HepG2 (cell line): ENCODE results near the gene RPL36. TPM values are rescaled to one million over a fixed set of nuclear protein-coding genes. Genes with fewer than 3 reads are reported as not detected.

Source experiments
- DNMT3B ChIP-seq: conservative IDR thresholded peaks from 2 replicates; pipeline ENCODE4 v1.6.1; 2016; ENCODE audit warnings: missing biosample characterization, control low read depth
- FOXP1 ChIP-seq, 2 experiments: fragments of 450-650 bp in 1 of 2; IDR thresholded peaks; 2 replicates each; pipeline ENCODE4 v1.6.1; 2017 to 2018; ENCODE audit warnings: antibody characterized with exemption in 1 of 2
- GABPA ChIP-seq, 2 experiments: IDR thresholded peaks; 2 replicates each; pipeline ENCODE4 v1.6.1; 2011 to 2016; ENCODE audit warnings: low read depth in 2 of 2, low read length in 1 of 2, missing biosample characterization in 1 of 2, missing genetic modification characterization in 1 of 2
- HDAC1 ChIP-seq: sonication (generic); formaldehyde crosslinking; IDR thresholded peaks from 2 replicates; pipeline ENCODE4 v1.5.1; 2020; ENCODE audit warnings: mild to moderate bottlenecking, missing genetic modification reagents
- HIVEP1 ChIP-seq: sonication (generic); formaldehyde crosslinking; IDR thresholded peaks from 2 replicates; pipeline ENCODE4 v1.4.0; 2020; ENCODE audit warnings: mild to moderate bottlenecking, missing genetic modification reagents
- HOXA3 ChIP-seq: sonication (generic); formaldehyde crosslinking; IDR thresholded peaks from 2 replicates; pipeline ENCODE4 v1.5.0; 2020; ENCODE audit warnings: missing genetic modification reagents
- MIER3 ChIP-seq: IDR thresholded peaks from 2 replicates; pipeline ENCODE4 v1.6.1; 2016; ENCODE audit warnings: missing compliant biosample characterization, borderline replicate concordance
- NFYB ChIP-seq: sonication (generic); formaldehyde crosslinking; IDR thresholded peaks from 2 replicates; pipeline ENCODE4 v1.4.0; 2020; ENCODE audit warnings: missing genetic modification reagents
- RBFOX2 ChIP-seq: fragments of 200-400 bp; formaldehyde crosslinking; IDR thresholded peaks from 2 replicates; pipeline ENCODE4 v1.6.1; 2017; ENCODE audit warnings: low read depth, mild to moderate bottlenecking, low read length
- REL ChIP-seq: sonication (generic); formaldehyde crosslinking; conservative IDR thresholded peaks from 2 replicates; pipeline ENCODE4 v1.8.0; 2022; ENCODE audit warnings: mild to moderate bottlenecking, missing genetic modification reagents, moderate library complexity
- SMYD3 ChIP-seq: sonication (generic); formaldehyde crosslinking; IDR thresholded peaks from 2 replicates; pipeline ENCODE4 v1.8.1; 2023; ENCODE audit warnings: mild to moderate bottlenecking, missing genetic modification reagents
- SOX6 ChIP-seq, 2 experiments: fragments of 450-650 bp in 1 of 2; sonication (generic) in 1 of 2; formaldehyde crosslinking in 1 of 2; IDR thresholded peaks; 2 replicates each; pipeline versions ENCODE4 v1.4.0 to v1.6.1; 2017 to 2020; ENCODE audit warnings: antibody characterized with exemption in 1 of 2, mild to moderate bottlenecking in 1 of 2, missing genetic modification reagents in 1 of 2
- ZBTB7A ChIP-seq: sonication (generic); formaldehyde crosslinking; IDR thresholded peaks from 2 replicates; pipeline ENCODE4 v1.8.0; 2022; ENCODE audit warnings: mild to moderate bottlenecking, missing genetic modification reagents
- ZNF263 ChIP-seq: sonication (generic); formaldehyde crosslinking; IDR thresholded peaks from 2 replicates; pipeline ENCODE4 v1.4.0; 2020; ENCODE audit warnings: missing genetic modification reagents
- ZNF510 ChIP-seq: sonication (generic); formaldehyde crosslinking; IDR thresholded peaks from 2 replicates; pipeline ENCODE4 v1.4.0; 2020; ENCODE audit warnings: low read depth, mild to moderate bottlenecking, missing genetic modification reagents
- polyA plus RNA-seq, 8 experiments: library from polyadenylated mRNA; depleted of rRNA in 3 of 8; stranded (reverse) in 7 of 8; unstranded in 1 of 8; fragments of >200 nt; fragmentation: Illumina TruSeq in 4 of 8; extraction: Trizol in 4 of 8; gene quantifications; 2 replicates each; pipeline versions ENCODE4 v1.2.1 to v1.2.3, GENCODE V29; 2011 to 2016; ENCODE audit warnings: low read depth in 4 of 8, missing spikeins in 1 of 8, mixed read lengths in 1 of 8; ENCODE audit not compliant: insufficient read depth in 1 of 8
- total RNA-seq, 5 experiments: library from RNA; depleted of rRNA; stranded (reverse); fragments of >200 nt; fragmentation: Illumina TruSeq; extraction: Trizol; gene quantifications; 2 replicates each; pipeline ENCODE4 v1.2.3, GENCODE V29; 2016; ENCODE audit warnings: low read depth in 1 of 5
- TF ChIP-seq, protein P1 (sequence below): sonication (generic); formaldehyde crosslinking; IDR thresholded peaks from 2 replicates; pipeline ENCODE4 v1.5.0; 2020; ENCODE audit warnings: mild to moderate bottlenecking, low read depth, missing genetic modification reagents, borderline replicate concordance
- TF ChIP-seq, protein P2 (sequence below): sonication (generic); formaldehyde crosslinking; conservative IDR thresholded peaks from 2 replicates; pipeline ENCODE4 v1.8.1; 2023; ENCODE audit warnings: missing genetic modification reagents
- TF ChIP-seq, protein P3 (sequence below): sonication (generic); formaldehyde crosslinking; conservative IDR thresholded peaks from 2 replicates; pipeline ENCODE4 v1.4.0; 2020; ENCODE audit warnings: missing genetic modification reagents
- TF ChIP-seq, protein P4 (sequence below): sonication (generic); formaldehyde crosslinking; IDR thresholded peaks from 2 replicates; pipeline ENCODE4 v1.8.1; 2023; ENCODE audit warnings: missing genetic modification reagents, mild to moderate bottlenecking, borderline replicate concordance
- TF ChIP-seq, protein P5 (sequence below): sonication (generic); formaldehyde crosslinking; IDR thresholded peaks from 2 replicates; pipeline ENCODE4 v1.9.0; 2021; ENCODE audit warnings: mild to moderate bottlenecking, missing genetic modification reagents

Gene RPL36
- total and polyA plus RNA-seq, 2 of the 13 experiments (the other 11 are each of a cell fraction or from before 2014, with no cell fraction given) = 706 to 740 TPM

DNA sequence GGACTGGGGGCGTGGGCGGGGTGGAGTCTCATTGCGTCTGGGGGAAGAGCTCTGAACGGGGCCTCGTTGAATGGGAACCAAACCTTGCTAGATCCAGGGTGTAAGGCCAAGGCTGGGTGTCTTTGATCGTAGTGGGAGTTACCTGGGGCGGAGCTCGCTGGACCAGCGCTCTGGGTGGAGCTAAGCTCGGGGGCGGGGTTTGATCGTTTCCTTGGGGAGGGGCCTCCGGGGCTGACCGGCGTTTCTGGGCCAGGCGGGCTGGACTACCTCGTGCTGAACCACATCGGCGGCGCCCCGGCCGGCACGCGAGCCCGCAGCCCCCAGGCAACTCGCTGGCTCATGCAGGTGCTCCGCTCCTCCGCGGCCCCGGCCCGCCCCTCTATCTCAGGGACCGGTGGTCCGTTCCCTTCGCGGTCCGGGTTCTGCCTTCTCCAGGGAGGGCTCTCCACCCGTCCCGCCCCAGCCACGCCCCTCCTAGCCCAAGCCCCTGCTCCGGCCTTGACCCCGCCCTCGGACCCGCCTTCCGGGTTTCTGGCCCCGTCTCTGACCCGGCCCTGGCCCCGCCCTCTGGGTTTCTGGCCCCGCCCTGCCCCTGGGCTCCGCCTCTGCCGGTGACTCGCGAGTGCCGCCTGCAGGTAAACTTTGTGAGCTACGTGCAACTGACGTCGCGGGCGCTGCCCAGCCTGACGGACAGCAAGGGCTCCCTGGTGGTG, 3.3 kb upstream of the RPL36 start (continued):
- TF ChIP-seq HDAC1 (CRISPR knock-in tag) (peak; percentile 34; the same call in 1 of the 2 replicates), ZNF510 (CRISPR knock-in tag) (no peak), FOXP1 (IDR thresholded peaks at IDR 0.05) (no peak), FOXP1 (CRISPR knock-in tag; IDR thresholded peaks at IDR 0.05) (no peak), GABPA (IDR thresholded peaks at IDR 0.05; ENCODE audit: low read depth, low read length) (no peak), GABPA (CRISPR knock-in tag; IDR thresholded peaks at IDR 0.05; ENCODE audit: low read depth) (peak; percentile 26; the same call in 1 of the 2 replicates), SMYD3 (CRISPR knock-in tag) (no peak), SOX6 (IDR thresholded peaks at IDR 0.05) (no peak), SOX6 (CRISPR knock-in tag; IDR thresholded peaks at IDR 0.05) (peak; percentile 38; the same call in 1 of the 2 replicates), REL (no peak), ZNF263 (CRISPR knock-in tag) (no peak), ZBTB7A (CRISPR knock-in tag) (no peak), NFYB (CRISPR knock-in tag) (no peak; the same call in 1 of the 2 replicates), MIER3 (CRISPR knock-in tag) (peak; percentile 67; the same call in 1 of the 2 replicates), HIVEP1 (CRISPR knock-in tag) (peak; percentile 8; the same call in 1 of the 2 replicates), RBFOX2 (no peak; the same call in 1 of the 2 replicates), HOXA3 (peak; percentile 72), DNMT3B (no peak)
- TF ChIP-seq, protein P1, sequence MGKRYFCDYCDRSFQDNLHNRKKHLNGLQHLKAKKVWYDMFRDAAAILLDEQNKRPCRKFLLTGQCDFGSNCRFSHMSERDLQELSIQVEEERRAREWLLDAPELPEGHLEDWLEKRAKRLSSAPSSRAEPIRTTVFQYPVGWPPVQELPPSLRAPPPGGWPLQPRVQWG (CRISPR knock-in tag) = no peak
- TF ChIP-seq, protein P2, sequence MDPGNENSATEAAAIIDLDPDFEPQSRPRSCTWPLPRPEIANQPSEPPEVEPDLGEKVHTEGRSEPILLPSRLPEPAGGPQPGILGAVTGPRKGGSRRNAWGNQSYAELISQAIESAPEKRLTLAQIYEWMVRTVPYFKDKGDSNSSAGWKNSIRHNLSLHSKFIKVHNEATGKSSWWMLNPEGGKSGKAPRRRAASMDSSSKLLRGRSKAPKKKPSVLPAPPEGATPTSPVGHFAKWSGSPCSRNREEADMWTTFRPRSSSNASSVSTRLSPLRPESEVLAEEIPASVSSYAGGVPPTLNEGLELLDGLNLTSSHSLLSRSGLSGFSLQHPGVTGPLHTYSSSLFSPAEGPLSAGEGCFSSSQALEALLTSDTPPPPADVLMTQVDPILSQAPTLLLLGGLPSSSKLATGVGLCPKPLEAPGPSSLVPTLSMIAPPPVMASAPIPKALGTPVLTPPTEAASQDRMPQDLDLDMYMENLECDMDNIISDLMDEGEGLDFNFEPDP (CRISPR knock-in tag) = no peak
- TF ChIP-seq, protein P3, sequence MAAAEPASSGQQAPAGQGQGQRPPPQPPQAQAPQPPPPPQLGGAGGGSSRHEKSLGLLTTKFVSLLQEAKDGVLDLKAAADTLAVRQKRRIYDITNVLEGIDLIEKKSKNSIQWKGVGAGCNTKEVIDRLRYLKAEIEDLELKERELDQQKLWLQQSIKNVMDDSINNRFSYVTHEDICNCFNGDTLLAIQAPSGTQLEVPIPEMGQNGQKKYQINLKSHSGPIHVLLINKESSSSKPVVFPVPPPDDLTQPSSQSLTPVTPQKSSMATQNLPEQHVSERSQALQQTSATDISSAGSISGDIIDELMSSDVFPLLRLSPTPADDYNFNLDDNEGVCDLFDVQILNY (CRISPR knock-in tag) = no peak
- TF ChIP-seq, protein P4, sequence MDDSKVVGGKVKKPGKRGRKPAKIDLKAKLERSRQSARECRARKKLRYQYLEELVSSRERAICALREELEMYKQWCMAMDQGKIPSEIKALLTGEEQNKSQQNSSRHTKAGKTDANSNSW (CRISPR knock-in tag) = peak; percentile 37; the same call in 1 of the 2 replicates
- TF ChIP-seq, protein P5, sequence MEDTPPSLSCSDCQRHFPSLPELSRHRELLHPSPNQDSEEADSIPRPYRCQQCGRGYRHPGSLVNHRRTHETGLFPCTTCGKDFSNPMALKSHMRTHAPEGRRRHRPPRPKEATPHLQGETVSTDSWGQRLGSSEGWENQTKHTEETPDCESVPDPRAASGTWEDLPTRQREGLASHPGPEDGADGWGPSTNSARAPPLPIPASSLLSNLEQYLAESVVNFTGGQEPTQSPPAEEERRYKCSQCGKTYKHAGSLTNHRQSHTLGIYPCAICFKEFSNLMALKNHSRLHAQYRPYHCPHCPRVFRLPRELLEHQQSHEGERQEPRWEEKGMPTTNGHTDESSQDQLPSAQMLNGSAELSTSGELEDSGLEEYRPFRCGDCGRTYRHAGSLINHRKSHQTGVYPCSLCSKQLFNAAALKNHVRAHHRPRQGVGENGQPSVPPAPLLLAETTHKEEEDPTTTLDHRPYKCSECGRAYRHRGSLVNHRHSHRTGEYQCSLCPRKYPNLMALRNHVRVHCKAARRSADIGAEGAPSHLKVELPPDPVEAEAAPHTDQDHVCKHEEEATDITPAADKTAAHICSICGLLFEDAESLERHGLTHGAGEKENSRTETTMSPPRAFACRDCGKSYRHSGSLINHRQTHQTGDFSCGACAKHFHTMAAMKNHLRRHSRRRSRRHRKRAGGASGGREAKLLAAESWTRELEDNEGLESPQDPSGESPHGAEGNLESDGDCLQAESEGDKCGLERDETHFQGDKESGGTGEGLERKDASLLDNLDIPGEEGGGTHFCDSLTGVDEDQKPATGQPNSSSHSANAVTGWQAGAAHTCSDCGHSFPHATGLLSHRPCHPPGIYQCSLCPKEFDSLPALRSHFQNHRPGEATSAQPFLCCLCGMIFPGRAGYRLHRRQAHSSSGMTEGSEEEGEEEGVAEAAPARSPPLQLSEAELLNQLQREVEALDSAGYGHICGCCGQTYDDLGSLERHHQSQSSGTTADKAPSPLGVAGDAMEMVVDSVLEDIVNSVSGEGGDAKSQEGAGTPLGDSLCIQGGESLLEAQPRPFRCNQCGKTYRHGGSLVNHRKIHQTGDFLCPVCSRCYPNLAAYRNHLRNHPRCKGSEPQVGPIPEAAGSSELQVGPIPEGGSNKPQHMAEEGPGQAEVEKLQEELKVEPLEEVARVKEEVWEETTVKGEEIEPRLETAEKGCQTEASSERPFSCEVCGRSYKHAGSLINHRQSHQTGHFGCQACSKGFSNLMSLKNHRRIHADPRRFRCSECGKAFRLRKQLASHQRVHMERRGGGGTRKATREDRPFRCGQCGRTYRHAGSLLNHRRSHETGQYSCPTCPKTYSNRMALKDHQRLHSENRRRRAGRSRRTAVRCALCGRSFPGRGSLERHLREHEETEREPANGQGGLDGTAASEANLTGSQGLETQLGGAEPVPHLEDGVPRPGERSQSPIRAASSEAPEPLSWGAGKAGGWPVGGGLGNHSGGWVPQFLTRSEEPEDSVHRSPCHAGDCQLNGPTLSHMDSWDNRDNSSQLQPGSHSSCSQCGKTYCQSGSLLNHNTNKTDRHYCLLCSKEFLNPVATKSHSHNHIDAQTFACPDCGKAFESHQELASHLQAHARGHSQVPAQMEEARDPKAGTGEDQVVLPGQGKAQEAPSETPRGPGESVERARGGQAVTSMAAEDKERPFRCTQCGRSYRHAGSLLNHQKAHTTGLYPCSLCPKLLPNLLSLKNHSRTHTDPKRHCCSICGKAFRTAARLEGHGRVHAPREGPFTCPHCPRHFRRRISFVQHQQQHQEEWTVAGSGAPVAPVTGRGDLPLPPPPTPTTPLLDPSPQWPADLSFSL = no peak
